GM19025 (cell line): ENCODE results near the gene MANSC1.

ENCODE experiments used
- ATAC-seq: cut with Tn5 transposase; IDR thresholded peaks from one replicate; pipeline ENCODE4 v1.9.1; 2021; ENCODE audit warnings: mild to moderate bottlenecking, low read depth, moderate library complexity; ENCODE audit not compliant: unreplicated experiment

The MANSC1 gene

DNA sequence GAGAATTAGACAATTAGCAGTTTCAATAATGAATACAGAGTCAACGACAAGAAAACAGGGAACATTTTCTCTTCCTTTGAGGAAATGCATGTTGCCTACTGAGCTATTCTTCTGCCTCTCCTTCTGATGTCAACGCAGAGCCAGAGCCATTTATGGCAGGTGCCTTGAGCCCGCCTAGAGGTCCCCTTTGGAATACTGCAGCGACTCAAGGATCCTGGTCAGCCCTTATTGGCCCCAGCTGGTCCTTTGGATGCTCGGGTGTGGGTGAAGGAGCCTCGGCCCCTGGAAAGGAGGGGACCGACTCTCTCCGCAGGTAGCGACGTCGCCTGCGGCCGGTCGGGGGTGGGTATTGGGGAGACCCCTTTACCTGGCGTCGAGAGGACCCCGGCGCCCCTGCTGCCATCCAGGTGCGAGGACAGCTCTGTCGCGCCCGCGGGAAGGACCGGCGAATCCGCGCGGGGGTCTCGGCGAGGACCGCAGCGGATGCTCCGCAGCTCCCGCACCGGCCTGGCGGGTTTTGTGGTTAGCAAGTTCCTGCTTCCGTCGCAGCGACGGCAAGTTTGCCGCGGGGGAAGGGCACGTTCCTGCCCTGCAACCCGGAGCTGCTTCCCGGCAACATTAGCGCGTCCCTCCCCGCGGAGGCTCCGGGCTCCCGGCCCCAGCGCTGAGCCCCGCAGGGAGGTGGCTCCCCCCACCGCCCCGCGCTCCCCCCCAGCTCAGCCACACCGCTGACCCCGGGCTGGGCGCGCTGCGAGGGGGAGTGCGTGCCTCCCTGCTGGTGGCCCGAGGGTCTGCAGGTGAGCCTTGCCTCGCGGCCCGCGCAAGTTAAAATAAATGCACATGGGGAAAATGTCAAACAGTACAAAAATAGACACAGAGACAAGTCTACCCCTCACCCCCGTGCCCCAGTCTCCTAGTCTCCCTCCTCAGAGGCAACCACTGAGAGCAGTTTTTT lies at the start of gene MANSC1:
Gene MANSC1, minus strand, starts transcription at position 532 of the 955 bp plus-strand sequence. CDS start 6,928 bp downstream, outside the sequence.
- ATAC-seq = no peak

DNA sequence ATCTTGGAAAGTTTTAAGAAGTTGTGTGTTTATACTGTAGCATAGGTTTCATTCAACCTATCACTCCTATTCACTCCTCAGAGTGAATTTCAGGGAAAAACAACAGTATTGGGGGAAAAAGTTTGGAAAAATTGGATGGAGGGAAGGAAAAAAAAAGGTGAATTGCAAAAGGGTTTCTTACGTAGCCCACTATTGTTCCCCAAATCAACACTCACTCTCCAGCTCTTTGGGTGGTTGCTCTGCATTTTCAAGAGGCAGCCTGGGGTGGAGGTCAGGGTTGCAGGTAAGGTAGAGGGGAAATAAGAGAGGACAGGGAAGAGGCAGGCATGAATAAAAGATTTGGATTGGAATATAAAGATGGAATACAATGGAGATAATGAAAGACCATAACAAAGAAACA lies 49.1 kb upstream of the MANSC1 start:
- ATAC-seq = no peak

DNA sequence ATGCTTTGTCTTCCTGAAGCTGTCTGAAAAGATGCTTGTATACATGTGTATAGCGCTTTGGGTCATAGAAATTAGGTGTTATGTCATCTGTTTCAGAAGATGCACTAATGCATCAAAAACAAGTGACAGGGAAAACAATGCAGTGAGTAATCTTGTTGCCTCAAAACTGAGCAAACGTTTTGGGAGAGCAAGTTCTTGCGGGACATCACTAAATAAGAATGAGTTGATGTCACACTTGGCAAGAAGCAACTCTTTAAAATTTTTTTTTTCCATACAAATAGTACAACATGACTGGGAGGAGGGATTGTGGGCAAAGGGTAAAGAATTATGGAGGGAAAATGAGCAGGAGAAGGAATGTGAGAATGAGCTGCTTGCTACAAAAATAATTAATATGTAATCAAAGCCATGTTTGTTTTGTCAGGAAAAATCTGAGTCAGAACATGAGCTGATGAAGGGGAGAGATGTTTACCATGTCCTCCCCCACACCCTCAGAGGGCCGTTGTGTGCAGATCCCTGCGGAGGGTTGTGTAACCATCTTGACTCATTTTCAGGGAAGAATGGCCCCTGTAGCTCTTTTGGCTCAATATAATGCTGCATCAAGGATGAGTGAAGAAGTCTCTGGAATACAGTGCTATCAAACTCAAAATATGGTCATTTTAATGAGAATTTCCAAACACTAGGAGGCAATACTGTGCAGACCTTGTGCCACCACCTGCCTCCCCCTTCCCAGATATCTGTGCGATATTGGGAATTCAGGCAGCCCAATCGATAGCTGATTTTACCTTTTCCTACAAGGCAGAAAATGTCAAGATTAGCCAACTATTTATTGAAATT lies 48.2 kb upstream of the MANSC1 start:
- no peak for ATAC-seq

DNA sequence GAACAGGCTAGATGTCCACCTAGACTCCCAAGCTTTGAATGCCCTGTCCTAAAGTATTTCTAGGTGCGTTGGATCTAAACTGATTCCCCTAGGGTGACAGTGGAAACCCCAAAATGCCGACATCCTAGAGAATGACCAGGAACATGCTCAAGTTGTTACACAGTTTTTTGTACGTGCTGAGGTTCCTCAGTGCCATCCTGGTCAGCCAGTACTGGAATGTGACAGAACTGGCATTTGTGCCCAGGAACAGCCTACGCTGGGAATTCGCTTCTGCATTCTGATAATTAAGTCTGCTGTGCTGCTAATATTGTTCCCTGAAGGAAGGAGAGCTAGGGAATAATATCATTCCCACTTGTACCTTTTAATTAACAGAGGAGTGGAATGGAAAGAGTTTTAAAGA lies 47.1 kb upstream of the MANSC1 start:
- no peak for ATAC-seq

DNA sequence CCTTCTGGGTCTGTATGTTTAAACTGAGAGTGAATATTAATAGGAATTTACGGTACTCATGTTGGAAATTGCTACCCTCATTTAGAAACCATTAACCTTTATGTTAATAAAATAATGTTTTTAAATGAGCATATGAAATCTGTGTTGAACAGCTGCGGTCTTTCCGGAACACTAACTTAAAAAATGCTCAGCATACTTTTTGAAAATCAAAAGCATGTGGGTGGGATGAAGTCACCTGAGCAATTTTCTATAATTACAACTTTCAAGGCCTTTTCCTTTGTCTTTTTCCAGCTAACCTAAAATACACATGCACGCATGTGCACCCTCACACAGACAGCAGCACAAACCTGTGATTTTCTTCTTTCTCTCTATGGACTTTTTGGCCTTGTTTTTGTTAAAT lies 46.7 kb upstream of the MANSC1 start:
- ATAC-seq = no peak

DNA sequence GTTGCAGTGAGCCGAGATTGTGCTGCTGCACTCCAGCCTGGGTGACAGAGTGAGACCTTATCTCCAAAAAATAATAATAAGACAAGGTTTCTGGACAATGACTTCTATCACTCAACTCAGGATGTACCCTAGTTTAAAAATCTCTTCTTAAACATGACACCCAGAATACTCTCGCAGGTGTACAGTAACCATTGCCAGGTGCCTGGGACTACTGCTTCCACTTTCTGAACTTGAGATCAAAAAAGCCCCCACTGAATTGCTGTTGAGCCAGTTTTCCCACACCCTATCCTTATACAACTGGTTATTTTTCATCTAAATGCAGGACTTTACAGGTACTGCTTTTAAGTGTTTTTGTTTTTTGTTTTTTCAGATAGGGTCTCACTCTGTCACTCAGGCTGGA lies 43.1 kb upstream of the MANSC1 start:
- no peak for ATAC-seq

DNA sequence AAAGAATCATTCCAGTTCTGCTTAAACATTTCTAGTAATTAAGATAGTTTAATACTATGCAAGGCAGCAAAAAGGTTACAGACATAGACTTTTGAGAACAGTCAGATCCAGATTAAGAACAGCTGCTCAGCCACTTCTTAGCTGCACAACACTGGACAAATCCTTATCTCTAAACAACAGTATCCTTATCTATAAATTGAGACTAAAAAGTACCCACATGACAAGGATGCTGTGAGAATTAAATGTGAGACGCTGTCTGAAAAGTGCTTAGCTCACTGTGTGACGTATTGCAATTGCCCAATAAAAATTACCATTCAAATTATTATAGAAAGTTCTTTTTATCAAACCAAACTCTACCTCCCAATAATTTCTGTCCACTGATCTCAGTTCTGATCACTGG lies 42.4 kb upstream of the MANSC1 start:
- ATAC-seq = no peak

DNA sequence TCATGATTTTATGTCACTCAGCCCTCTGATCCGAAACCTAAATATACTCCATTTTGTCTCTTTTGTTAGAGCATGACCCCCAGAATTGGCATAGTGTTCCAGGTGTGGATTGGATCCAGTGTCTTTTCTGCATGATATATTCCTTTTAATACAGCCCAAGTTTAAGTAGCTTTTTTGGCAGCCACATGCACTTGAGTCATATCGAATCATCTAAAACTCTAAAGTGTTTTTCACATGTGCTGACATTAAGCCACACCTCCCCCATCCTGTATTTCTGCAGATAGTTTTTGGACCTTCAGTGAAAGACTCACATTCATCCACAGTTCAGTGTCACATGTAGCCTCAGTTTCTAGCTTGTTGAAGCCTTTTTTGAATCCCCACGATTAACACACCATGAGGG lies 37.5 kb upstream of the MANSC1 start:
- no peak for ATAC-seq

DNA sequence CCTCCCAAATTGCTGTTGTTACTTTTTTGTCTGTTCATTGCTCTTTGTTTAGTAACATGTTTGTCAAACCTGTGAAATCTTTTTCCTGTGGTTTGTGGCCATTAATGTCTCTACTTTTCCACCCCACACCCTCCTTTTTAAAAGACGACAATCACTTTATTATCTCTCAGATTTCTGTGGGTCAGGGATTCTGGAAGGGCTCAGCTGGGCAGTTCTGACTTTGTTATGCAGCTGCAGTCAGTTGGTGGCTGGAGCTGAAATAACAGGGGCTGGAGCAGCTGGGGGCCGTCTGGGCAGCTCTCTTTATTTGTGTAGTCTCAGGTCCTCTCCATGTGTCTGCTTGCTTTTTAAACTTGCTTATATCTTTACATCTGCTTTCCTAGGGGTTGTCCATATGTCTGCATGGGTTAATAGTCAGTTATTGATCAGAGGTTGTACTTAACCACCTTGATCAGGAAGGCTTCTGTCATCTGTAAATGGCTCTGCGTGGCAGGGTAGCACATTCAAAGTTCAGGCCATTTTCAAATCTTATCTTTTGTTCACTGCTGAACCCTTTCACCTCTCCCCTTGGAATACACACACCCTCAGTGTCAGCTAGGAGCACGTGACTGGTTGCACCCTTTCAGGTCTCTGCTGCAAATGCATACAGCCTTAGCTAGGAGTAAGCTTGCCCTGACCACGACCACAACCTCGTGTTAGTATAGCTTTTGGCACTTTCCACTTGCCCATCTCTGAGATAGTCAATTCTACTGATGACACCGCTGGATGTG lies 34.7 kb upstream of the MANSC1 start:
- ATAC-seq = no peak

DNA sequence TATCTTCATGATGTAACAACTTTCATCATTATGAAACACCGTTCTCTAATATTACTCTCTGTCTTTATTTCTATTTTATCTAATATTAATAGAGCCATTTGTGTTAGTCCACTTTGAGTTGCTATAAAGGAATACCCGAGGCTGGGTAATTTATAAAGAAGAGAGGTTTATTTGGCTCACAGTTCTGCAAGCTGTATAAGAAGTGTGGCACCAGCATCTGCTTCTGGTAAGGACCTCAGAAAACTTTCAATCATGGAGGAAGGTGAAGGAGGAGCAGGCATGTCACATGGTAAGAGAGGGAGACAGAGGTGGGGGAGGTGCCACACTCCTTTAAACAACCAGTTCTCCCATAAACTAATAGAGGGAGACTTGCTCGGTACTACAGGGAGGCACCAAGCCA lies 31.9 kb upstream of the MANSC1 start:
- ATAC-seq = no peak

DNA sequence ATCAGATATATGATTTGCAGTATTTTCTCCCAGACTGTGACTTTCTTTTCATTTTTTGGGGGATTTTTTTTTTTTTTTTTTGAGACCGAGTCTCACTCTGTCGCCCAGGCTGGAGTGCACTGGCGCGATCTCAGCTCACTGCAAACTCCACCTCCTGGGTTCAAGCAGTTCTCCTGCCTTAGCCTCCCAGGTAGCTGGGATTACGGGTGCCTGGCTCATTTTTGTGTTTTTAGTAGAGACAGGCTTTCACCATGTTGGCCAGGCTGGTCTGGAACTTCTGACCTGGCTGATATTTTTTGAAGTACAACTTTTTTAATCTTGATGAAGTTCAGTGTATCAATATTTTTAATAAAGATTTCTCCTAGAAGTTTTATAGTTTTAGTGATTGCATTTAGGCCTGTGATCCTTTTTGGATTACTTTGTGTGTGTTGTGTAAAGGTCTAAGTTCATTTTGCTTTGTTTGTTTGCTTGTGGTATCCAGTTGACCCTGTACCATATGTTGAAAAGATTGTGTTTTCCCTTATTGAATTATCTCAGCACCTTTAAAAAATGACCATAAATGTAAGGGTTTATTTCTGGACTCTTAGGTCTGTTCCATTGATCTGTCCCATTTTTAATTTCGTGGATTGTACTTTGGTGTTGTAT lies 31.0 kb upstream of the MANSC1 start:
- no peak for ATAC-seq

DNA sequence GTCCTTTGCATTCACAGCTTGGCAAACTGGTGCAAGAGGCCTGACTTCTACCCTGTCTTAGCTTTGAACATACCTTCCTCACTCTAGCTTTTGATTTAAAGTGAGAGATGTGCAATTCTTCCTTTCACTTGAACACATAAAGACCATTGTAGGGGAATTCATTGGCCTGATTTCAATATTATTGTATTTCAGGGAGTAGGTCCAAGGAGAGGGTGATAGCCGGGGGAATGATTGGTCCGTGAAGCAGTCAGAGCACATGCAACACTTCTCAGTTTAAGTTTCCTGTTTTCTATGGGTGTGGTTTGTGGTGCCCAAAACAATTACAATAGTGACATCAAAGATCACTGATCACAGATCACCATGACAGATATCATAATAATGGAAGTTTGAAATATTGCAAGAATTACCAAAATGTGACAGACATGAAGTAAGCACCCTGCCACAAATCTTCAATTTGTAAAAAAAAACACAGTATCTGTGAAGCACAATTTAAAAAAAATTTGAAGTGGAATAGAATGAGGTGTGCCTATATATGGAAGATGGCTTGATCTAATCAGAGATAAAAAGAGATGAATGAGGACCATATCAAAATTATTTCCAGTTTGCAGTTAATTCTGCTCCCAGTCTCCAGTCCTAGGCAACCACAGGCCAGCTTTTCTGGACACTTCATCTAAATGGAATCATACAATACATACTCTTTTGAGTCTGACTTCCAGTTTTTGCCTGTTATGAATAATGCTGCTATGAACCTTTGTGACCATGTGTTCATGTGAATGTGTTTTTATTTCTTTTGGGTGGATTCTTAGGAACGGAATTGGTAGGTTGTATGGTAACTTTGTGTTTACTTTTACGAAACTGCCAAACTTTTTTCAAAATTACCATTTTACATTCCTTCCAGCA lies 30.0 kb upstream of the MANSC1 start:
- no peak for ATAC-seq

DNA sequence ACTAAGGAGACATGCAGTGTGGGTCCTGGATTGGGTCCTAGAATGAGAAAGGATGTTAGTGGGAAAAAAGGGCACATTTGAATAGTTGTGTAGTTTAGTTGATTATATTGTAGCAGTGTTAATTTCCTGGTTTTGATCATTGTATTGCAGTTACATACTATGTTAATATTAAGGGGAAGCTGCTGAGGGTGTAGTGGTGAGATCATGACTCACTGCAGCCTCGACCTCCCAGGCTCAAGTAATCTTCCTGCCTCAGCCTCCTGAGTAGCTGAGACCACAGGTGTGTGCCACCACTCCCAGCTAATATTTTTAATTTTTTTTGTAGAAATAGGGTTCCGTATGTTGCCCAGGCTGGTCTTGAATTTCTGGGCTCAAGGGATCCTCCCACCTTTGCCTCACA lies 28.6 kb upstream of the MANSC1 start:
- no peak for ATAC-seq

DNA sequence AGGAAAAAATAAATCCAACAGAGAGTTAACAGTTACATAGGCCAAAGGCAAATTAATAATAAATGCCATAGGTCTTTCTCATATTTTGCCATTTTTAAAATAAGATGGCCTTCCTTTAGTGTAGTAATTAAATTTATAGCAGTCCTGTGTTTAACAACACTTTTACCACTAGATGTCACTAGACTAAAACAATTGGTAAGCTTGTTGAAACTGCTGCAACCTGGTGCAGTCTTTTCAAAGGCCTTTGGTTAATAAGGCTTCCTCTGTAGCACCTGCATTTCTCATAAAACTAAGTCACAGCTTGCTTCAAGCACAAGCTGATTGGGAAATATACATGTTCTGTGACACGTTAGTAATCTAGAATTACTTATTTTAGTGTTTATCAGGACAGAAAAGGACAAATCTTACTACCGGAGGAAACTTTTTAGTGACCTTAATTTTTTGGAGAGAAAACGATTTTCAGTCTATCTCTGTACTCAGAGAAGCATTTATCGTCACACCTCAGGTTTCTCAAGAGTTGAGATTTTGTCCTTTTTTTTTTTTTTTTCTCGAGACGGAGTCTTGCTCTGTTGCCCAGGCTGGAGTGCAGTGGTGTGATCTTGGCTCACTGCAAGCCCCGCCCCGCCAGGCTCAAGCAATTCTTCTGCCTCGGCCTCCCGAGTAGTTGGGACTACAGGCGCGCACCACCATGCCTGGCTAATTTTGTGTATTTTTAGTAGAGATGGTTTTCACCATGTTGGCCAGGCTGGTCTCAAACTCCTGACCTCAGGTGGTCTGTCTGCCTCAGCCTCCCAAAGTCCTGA lies 26.8 kb upstream of the MANSC1 start:
- no peak for ATAC-seq

DNA sequence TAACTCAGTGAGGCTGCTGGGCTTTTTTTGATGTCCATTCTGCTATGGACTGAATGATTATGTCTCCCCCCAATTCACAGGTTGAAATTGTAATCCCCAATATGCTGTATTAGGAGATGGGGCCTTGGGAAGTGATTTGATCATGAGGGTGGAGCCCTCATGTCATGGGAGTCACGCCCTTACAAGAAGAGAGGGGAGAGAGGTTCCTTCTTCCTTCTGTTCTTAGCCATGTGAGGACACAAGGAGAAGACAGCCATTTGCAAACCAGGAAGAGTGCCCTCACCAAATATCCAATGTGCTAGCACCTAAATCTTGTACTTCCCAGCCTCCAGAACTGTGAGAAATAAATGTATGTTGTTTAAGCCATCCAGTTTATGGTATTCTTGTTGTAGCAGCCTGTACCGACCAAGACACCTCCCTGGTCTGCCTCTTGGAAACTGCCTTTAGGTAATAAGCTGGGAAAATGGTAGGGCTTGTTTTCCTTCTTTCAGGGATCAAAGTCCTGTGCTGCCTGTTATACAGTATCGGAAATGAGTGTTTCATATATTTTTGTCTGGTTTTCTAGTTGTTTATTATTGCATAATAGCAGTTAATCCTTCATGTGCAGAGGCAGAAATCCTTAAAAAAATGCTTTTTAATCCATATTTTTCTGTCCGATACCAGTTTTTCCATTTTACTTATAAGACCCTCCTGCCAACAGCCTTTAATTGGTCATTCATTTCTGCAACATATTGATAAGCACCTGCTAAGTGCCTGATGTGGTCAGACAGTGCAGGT lies 23.1 kb upstream of the MANSC1 start:
- no peak for ATAC-seq

DNA sequence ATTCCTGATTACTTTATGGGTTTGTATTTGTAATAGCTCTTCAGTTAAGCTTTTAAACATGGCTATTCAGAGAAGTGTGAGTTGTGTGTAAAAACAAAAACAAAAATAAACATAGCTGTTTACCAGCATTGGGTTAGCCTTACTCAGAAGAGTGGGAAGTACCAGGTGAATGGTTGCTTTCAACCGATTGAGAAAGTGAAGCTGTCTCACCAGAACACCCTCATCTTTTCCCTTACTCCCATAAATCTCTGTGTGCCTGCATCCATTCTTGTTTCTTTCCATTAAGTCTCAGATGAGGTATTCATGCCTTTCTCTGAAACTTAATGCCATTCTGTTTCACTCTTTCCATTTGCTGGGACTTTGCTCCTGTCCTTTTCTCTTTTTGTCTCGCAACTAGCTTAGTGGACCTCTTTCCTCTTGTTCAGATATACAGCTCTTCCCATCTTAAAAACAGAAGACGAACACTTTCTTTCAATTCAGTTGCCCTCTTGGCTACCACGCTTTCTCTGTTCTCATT lies 17.5 kb upstream of the MANSC1 start:
- ATAC-seq = no peak

DNA sequence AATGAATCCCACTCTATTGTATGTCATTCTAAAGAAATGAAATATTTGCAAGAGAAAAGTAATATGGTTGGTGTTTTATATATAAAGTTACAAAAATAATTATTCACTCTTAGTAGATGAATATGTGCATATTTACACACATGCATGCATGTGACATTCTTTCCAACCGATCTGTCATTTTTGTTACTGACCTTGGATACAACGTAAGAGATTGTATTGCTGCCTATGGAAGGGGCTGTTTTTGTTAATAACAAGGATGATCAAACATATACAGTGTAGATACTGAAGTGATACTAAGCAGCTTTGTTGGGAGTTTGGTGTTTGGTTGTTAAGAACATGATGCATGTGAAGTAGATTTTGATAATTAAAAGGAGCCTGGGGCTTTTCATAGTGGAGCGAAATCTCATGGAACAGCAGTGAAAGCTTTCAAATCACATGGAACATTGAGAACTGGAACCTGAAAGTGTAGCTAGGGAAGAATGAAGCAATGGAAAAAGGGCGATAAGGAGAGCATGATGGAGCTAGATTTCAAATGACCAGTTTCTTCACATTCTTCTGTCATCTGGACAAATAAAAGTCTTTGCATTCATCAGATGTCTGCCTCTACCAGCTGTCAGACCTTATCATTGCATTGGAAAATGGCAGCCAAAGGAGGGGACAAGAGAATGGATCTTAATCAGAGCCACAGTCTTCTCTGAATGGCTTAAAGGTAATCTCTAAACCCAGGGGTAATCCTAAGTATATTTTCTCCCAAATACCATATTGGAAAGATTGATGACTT lies 16.8 kb upstream of the MANSC1 start:
- no peak for ATAC-seq
